NCI-H2227 treated with DMSO at 0.1 percent for 48 hours (cell line): ENCODE data around the gene GTF2F1.
"Not testable (repeated sequence)": the region's sequence is repeated elsewhere in the genome, so short reads cannot be mapped to it uniquely, and the experiment has no call there.

Experiments used
- DNase-seq: peaks from one replicate; lab custom pipeline; 2025; lab: John Stamatoyannopoulos, UW

The GTF2F1 gene, protein sequence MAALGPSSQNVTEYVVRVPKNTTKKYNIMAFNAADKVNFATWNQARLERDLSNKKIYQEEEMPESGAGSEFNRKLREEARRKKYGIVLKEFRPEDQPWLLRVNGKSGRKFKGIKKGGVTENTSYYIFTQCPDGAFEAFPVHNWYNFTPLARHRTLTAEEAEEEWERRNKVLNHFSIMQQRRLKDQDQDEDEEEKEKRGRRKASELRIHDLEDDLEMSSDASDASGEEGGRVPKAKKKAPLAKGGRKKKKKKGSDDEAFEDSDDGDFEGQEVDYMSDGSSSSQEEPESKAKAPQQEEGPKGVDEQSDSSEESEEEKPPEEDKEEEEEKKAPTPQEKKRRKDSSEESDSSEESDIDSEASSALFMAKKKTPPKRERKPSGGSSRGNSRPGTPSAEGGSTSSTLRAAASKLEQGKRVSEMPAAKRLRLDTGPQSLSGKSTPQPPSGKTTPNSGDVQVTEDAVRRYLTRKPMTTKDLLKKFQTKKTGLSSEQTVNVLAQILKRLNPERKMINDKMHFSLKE

DNA sequence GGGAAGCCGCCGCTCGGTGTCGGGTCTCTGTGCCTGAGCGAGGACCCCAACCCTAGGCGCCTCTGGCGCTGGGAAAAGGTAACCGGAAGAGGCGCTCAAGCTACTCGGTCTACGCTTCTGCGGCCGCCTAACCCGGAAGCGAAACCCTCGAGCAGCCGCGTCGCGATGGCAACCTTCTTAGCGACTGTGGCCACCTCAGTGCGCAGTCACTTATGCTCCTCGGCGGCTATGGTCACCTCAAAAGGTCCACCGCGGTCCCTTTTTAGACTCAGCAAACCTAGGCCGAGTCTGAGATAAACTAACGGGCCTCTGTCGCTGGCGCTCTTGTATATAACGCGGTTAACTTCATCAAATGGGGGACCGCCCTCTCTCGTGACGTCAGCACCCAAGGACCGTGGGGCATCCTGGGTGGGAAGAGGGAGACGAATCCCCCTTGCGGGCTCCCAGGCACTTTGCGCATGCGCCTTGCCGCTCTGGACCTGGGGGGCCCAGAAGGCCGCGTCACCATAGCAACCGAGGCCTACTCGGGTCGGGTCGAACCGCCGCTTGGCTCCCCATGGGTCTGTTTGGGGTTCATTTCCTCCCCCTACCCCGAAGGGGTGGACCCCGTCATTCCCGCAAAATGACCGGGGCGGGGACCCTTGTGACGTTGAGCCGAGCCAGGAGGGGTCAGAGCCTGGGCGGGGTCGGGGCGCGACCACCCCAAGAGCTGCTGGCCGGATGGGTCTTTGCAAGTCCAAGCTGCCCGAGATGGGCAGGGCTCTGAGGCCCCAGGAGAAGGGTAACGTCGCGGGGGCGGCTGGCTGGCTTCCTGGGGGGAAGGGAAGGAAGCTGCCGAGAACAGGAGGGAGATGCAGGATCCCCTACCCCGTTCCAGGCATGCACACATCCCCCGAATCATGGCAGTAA is at the start of gene GTF2F1:
GTF2F1 (minus strand) TSS at position 91 of the 909 bp plus-strand sequence. CDS start 169 bp downstream, outside the sequence.
- DNase-seq: peak; percentile 95

DNA sequence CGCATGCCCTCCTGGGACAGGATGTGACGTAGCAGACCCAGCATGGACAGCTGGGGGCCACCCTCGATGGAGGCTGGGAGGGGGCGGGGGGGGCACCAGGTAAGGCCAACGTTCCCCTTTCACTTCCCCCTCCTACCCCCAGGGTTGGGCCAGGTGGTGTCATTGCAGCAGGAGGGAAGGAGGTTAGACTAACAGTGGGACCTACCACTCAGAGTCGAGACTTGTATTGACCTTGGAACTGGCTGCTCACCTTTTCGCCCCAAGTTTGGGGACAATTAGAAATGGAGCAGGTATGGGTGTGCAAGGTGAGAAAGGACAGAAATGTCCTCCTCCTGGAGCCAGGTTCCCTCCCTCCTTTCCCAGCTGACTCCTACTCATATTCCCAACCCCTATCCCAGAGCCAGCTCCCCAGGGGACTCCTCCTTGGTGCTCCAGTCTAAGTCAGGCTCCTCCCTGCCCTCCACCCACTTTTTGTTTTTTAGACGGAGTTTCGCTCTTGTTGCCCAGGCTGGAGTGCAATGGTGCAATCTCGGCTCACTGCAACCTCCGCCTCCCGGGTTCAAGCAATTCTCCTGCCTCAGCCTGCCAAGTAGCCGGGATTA is 49.2 kb upstream of the GTF2F1 start:
- no peak for DNase-seq

DNA sequence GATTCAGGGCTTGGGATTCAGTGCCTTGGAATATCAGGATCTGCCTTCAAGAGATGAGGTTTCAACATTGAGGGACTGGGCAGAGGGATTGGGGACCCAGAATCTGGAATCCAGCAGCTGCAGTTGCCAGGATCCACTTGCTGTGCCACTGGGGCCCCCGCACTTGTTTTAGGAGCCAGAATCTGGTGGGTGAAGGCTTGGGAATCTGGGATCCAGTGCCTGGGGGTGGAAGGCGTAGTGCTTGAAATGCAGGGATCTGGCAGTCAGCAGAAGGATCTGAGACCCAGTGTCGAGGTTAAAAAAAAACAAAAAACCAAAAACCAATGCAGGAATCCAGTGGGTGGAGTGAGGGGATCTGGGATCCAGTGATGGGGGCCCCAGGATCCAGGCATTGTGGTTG is 47.9 kb upstream of the GTF2F1 start:
- DNase-seq: no peak

DNA sequence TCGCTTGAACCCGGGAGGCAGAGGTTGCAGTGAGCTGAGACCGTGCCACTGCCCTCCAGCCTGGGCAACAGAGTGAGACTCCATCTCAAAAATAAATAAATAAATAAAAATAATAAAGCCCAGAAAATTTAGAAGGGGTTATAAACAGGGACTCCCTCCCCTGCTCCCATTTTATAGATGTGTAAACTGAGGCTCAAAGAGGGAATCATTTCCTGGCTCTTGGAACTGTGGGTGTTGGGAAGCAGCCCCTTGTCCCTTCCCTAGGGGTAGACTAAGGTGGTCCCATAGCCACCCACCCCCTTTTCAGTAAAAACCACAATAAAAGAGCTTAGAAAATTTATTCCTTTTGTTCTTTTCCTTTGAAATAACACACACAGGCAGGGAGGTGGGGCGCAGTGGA is 46.8 kb upstream of the GTF2F1 start:
- no peak for DNase-seq

DNA sequence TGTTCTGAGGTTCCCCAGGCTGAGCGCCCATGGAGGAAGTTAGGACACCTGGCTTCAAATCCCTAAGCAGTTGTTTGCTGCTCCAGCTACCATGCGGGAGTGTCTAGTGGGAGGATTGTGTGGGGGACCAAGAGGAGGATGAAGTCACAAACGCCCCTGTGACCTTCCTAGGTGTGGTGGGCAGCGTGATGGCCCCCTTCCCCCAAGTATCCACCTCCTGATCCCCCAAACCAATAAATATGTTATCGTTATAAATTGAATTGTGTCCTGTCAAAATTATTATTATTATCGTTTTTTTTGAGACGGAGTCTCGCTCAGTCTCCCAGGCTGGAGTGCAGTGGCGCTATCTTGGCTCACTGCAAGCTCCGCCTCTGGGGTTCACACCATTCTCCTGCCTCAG is 40.7 kb upstream of the GTF2F1 start, which contains the start of gene SLC25A41:
SLC25A41 (minus strand) TSS at position 101 of the 400 bp plus-strand sequence; CDS start at position 31, 70 bp downstream.
- no peak for DNase-seq

DNA sequence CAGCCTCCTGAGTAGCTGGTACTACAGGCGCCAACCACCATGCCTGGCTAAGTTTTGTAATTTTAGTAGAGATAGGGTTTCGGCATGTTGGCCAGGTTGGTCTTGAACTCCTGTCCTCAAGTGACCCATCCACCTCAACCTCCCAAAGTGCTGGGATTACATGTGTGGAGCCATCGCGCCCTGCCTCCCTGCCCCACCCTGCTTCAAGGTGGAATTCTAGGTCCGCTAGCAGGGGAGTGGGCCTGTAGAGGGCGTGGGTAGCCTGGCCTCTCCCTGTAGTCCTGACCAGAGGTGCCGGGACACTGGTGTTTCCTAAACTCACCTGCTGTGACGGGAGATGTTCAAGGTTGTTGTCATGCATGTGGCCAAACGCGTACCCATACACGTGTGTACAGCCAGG is 40.2 kb upstream of the GTF2F1 start:
- no peak for DNase-seq

DNA sequence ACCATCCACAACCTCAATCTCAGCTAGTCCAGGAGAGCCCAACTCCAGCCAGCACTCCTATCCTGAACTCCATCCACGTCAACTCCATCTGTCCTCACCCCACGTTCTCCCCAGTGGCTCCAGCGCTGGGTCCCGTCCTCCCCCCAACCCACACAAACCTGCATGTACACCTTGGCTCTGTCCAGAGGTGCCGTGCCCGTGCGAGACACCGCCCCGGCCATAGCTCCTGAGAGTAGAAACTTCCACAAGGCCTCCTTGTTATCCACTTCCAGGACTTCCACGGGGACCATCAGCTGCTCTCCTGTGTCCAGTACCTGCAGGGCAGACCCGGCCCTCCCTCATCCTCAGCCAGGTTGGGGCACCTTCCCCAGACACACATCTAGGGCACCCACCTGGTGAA is 38.9 kb upstream of the GTF2F1 start:
- DNase-seq: no peak

DNA sequence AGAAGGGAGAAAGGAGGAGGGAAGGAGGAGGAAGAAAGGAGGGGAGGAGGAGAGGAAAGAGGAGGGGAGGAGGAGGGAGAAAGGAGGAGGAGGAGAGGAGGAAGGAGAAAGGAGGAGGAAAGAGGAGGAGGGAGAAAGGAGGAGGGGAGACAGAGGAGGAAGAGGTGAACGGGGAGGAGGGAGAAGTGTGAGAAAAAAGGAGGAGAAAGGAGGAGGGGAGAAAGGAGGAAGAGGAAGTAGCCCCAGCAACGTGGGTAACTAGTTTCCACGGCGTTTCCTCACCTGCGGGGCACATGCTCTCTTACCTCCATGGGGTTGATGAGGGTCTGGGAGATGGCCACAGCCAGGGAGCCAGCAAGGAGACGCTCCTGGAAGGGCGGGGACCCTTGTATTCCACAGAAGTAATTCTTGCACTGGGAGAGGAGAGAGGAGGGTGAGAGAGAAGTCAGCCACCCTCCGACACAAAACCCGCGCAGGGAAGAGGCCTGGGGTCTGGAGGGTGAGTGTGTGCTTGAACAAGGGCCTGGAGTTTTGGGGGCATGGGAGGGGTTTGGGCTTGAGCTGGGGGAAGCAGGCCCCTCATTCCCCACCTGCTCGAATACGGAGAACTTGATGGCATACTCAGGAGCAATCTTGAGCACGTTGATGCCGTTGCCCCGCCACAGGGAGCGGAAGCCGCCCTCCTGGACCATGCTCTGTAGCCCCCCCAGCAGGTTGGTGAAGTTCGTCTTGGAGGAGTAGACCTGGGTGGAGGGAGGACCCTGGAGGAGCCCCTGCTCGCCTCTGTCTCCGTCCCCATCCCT is 36.7 kb upstream of the GTF2F1 start:
- DNase-seq: no peak

DNA sequence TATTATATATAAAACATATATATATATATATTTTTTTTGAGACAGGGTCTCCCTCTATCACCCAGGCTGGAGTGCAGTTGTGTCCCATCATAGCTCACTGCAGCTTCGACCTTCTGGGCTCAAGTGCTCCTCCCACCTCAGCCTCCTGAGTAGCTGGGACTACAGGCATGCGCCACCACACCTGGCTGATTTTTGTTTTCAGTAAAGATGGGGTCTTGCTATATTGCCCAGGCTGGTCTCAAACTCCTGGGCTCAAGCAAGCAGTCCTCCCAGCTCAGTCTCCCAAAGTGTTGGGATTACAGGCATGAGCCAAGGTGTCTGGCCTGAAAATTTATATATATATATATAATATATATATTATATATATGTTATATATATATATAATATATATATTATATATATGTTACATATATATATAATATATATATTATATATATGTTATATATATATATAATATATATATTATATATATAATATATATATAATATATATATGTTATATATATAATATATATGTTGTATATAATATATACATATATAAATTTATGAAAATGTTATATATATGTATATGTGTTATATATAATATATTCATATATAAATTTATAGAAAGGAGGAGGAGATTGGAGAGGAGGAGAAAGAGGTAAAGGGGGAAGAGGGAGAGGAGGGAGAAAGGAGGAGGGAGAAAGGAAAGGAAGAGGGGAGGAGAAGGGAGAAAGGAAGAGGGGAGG is 35.9 kb upstream of the GTF2F1 start:
- not testable (repeated sequence) for DNase-seq

DNA sequence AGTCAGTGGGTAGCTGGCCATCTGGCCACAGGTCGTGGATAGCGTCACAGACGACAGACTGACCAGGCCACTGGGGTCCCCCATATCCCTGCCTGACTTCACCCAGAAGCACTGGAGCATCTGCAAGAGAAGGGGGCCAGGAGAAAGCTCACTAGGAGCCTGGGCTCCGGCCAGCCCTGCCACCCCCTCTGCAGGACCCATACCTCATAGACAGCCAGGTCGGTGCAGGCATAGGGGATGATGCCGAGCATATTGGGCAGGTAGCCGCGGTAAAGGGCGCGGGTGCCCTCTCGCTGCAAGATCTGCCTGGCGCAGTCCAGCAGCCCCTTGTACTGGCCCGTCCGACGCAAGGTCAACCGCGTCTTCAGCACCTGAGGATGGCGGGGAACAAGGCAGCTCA is 34.2 kb upstream of the GTF2F1 start:
- no peak for DNase-seq

DNA sequence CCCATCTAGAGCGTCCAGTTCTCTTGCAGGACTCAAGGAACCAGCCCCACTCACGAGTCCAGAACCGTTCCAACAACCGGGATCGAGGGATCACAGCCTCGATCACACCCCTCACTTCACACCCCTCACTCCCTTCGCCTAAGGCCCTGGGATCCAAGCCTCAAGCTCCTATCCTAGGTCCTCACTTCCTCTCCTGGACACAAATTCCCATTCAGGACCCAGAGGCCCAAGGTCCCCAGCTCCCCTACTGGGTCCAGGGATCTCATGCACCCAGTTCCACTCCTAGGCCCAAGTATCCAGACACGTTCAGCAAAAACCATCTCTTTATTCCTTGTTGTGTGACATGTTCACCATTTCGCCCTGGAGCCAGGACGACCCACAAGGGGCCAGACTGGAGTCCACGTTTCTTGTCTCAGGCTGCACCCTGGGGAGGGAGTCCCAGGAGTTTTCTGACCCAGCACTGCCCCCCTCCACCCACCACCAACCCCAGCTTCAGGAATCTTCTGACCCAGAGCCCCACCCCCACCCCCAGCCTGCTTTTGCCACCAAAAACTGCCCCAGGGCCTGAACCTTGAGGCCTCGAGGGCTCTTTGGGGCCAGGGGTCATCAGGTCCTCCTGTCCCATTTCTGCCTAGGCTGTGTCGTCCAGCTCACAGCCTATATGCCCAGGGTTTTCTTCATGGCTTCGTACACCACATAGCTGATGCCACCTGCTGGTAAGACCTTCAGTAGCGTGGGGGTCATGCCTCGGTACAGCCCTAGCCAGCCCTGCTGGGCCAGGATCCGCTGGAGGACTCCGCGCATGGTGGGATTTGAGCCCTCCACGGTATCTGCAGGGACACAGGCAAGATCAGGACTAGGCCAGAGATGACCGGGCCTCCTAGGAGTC is 33.0 kb upstream of the GTF2F1 start:
- no peak for DNase-seq

DNA sequence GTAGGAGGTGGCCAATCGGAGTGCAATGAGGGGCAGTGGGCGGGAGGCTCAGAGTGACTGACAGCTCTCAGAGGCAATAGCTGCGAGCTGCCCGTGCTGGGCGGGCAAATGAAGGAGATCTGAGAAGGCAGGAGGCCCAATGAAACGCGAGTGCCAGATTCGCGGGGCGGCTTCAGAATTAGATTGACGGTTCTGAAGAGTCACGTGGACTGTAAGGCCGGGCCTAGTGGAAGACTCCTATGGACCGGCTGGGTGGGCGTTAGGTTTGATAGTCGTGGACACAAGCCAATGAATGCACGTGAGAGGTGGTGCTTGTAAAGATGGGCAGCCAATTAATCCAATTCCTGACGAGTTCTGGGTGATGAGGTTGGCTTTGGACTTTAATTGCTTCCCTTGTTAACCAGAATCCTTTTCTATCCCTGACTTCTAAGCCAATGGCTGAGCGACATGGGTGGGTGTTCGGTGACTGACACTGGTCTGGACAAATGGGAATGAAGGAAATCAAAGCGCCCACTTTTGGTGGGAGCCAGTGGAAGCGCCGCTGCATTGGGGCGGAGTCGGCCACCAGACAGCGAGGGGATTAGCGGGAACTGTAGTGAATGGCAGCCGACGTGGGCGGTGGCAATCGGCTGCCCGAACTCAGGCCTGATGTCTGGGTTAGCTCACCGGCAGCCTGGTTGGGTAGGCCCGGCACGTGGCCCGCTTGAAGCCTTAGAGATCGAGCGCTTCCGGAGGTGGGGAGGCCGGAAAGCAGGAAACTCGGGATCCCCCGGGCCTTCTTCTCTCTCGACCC is 32.2 kb upstream of the GTF2F1 start:
- DNase-seq: peak; percentile 99

DNA sequence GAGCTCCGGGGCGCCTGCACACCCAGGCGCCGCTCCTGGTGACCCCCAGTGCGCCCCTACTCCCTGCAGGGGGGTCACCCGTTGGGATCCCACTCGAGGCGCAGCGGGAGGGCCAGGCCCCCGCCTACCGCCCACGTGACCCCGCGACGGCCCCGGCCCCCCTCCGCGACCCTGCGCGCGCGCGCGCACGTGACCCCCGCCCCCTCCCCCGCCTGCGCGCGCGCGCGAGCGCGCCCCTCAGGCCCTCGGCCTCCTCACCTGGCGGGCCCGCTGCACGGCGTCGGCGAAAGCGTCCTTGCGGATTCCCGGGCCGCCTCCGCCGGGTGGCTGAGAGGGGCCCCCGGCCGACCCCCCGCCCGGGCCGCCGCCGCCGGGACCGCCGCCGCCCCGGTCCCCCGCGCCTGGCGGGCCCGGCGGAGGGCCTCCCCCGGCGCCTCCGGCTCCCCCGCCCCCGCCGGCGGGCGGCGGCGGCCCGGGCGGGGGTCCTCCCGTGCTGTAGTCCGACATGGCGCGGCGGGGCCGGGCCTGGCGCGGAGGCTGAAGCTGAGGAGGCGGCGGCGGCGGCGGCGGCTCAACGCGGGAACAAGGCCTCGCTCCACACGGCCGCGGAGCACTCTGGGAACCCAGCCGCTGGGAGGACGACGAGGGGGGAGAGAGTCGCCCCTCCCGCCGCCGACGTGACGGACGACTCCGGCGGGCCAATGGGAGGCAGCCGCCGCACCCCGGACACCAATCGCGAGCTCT is 31.4 kb upstream of the GTF2F1 start, which contains the start of gene KHSRP:
KHSRP (minus strand) TSS at position 617 of the 744 bp plus-strand sequence; CDS start at position 507, 110 bp downstream.
- DNase-seq: no peak

DNA sequence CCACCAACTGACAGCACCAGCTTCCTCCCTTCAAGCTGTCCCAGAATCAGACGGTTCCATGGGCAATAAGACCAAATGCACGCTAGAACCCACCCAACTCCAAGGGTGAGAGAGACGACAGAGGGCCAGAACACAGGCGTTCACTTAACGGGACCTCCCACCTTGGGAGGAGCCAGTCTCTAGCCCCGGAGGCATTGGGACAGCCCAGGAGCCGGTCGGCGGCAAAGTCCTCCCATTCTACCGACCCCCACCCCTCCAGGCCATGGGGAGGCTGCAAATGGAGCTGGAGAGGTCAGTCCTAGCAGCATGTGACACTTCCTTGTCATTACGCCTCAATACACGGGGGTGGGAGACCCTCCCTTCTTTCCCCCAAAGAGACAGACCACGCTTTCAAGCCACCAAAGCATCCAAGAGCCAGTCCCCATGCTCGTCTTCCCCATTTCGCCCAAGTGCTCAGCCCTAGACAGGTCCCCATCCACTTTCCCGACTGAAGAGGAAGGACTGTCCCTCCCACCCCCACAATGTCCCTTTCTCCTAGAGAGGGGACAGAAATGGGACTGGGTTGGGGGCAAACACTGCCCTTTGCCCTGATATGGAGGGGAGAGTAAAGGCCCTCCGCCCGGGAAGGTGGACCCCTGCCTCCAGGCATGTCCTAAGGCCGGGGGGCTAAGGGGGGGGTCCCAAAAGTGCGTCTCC is 30.7 kb upstream of the GTF2F1 start:
- peak; percentile 8 for DNase-seq

DNA sequence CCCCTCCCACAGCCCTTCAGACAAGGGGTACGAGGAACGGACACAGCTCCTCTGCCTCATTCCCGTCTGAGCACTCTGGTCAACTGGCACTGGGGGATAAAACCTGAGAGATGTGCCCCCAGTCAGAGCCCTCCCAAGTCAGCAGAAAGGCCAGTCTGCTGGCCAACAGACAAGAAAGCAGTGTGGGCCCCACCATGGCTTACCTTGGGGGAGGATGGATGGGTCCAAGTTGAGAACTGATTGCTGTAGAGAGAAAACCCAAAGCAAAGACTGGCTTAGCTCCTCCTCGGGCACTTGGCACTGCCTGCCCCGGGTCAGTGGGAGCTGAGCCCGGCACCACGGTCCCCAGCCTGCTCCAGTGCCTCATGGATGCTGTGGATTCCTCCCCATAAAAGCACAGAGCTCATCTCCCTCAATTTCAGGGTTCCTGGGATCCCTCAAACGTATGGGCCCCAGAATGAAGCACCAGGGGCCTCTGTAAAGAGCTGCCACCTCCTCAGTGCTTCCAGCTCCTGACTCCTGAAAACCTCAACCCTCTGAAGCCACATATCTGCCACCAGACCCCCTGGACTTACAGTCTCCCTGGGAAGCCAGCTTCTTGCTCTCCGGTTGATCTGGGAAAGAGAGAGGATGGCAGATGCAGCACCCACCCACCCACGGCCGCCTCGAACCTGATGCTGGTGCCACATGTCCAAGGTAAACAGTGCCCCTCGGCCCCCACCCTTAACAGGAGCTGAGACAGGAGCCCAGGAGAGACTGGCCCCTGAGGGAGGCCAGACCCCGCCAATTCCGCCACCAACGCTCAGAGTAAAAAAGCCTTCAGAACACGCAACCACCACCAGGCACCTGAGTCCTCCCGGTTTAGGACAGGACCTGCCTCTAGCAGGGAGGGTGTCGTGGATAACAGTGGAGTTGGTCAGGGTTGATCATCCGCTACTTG is 28.4 kb upstream of the GTF2F1 start:
- no peak for DNase-seq

DNA sequence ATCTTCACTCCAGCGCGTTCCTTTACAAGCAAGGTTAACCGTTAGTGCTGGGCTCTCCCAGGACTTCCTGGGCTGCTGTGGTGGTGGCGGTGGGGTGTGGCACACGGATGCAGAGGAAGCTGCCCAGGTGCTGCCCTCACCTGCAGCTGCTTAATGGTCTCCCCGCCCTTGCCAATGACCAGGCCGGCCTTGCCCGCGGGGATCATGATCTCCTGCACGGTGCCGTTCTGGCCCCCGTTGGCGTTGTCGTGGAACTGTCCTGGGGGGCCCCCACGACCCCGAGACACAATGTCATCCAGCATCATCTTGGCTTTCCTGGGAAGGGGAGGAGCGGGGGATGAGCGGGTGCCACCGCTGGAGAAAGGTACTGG is 25.6 kb upstream of the GTF2F1 start:
- no peak for DNase-seq
